Measurements from ENCODE around the gene HPSE.

The HPSE gene

DNA sequence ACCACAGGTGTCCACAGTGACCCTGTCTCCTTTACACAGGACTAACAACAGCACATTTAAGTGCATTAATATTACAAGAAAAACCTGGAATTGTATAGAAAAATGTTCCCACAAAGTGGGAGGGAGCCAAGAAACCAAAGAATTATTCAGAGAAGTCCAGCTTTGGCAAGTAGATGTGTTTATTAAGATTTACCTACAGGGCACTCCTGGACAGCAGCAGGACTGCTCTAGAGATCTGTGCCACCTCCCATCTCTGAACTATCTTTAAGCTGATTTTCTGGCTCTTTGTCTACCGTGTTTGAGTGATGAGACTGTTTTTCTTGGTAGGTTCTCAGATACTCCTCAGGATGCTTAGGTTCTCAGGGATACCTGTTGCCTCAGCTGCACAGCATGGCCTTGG, 38.3 kb upstream of the HPSE start:
- H2AFZ ChIP-seq (ENCODE audit: low read length): no peak overlapping the region
- H4K91ac ChIP-seq (ENCODE audit: low read depth, low read length, poor library complexity): no peak overlapping the region
- no peaks in the 10 kb centered on the region for H3K79me1 ChIP-seq (ENCODE audit: low read depth, low read length)
- no peak overlapping the region for H3K14ac ChIP-seq (ENCODE audit: low read length)
- no peak overlapping the region for H3K4me3 ChIP-seq (ENCODE audit: low read length in 2 of 2)
- peaks cover 2 to 4% of the 10 kb centered on the region in 2 donors for H3K9me3 ChIP-seq (replicated peaks in 1 of 2; ENCODE audit: control insufficient read depth in 2 of 2, insufficient read depth in 1 of 2, low read depth in 1 of 2, low read length in 2 of 2)
- no peak overlapping the region for H2BK5ac ChIP-seq (ENCODE audit: low read length)
- H3K23ac ChIP-seq (ENCODE audit: low read depth, low read length, poor library complexity): no peak overlapping the region
- no peak overlapping the region for H2BK15ac ChIP-seq (ENCODE audit: low read length)
- no peak overlapping the region for H2BK12ac ChIP-seq (ENCODE audit: low read length)
- no peak overlapping the region for H2AK5ac ChIP-seq (ENCODE audit: low read depth, low read length)
- no peak for DNase-seq (ENCODE audit: low spot score)
- H2BK120ac ChIP-seq (ENCODE audit: low read depth, low read length): no peak overlapping the region
- no peak overlapping the region for H3K4ac ChIP-seq (ENCODE audit: low read length)
- WGBS, 2 donors (ENCODE audit: extremely low coverage in 2 of 2, insufficient read length in 2 of 2, insufficient replicate concordance in 1 of 2): no CpG with 5 or more reads among the region's 1 CpG
- H4K8ac ChIP-seq (ENCODE audit: low read depth, low read length): no peak overlapping the region
- no peak overlapping the region for H3K4me2 ChIP-seq (ENCODE audit: insufficient read depth, low read length, poor library complexity, severe bottlenecking)
- H3K9ac ChIP-seq (ENCODE audit: low read depth, low read length, poor library complexity): no peak overlapping the region
- no peaks in the 10 kb centered on the region for H3K36me3 ChIP-seq (replicated peaks in 1 of 2; ENCODE audit: control insufficient read depth in 2 of 2, insufficient read depth in 2 of 2, low read length in 2 of 2)
- H3K4me1 ChIP-seq (ENCODE audit: control insufficient read depth in 2 of 2, insufficient read depth in 1 of 2, low read depth in 1 of 2, low read length in 2 of 2): no peaks in the 10 kb centered on the region
- no peak overlapping the region for H3K18ac ChIP-seq (ENCODE audit: low read length)
- no peaks in the 10 kb centered on the region for H3K27me3 ChIP-seq (ENCODE audit: control insufficient read depth in 3 of 3, insufficient read depth in 3 of 3, low read depth in 1 of 3, low read length in 3 of 3)
- H3K27ac ChIP-seq (replicated peaks; ENCODE audit: low read length): no peak overlapping the region

DNA sequence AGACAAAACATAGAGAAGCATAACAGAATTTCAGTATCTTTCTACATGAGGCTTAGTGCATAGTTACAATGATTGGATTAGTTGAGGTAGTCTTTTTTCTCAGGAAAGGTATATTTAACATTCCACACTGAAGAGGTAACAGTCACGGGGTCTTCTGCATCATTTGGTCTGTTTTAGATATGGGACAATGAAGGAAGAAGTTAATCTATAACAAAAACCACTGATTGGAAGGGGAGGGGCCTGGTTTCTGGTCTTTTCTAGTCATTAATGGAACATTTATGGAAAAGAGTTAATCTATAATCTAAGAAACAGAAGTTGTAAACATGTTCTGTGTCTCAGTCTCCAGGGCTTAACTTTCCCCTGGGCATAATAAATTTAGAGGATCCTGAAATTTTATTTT, 37.3 kb upstream of the HPSE start:
- H4K8ac ChIP-seq (ENCODE audit: low read depth, low read length): no peak overlapping the region
- no peak overlapping the region for H3K27ac ChIP-seq (replicated peaks; ENCODE audit: low read length)
- H2BK120ac ChIP-seq (ENCODE audit: low read depth, low read length): no peak overlapping the region
- H3K4me1 ChIP-seq (ENCODE audit: control insufficient read depth in 2 of 2, insufficient read depth in 1 of 2, low read depth in 1 of 2, low read length in 2 of 2): peaks cover 0 to under 1% of the 10 kb centered on the region in 2 donors
- no CpG with 5 or more reads among the region's 1 CpG for WGBS, 2 donors (ENCODE audit: extremely low coverage in 2 of 2, insufficient read length in 2 of 2, insufficient replicate concordance in 1 of 2)
- H4K91ac ChIP-seq (ENCODE audit: low read depth, low read length, poor library complexity): no peak overlapping the region
- H2BK15ac ChIP-seq (ENCODE audit: low read length): no peak overlapping the region
- H3K36me3 ChIP-seq (replicated peaks in 1 of 2; ENCODE audit: control insufficient read depth in 2 of 2, insufficient read depth in 2 of 2, low read length in 2 of 2): no peaks in the 10 kb centered on the region
- no peak overlapping the region for H3K23ac ChIP-seq (ENCODE audit: low read depth, low read length, poor library complexity)
- no peak overlapping the region for H2BK5ac ChIP-seq (ENCODE audit: low read length)
- no peak overlapping the region for H2BK12ac ChIP-seq (ENCODE audit: low read length)
- no peak overlapping the region for H3K4me3 ChIP-seq (ENCODE audit: low read length in 2 of 2)
- no peak for DNase-seq (ENCODE audit: low spot score)
- no peak overlapping the region for H3K14ac ChIP-seq (ENCODE audit: low read length)
- H3K79me1 ChIP-seq (ENCODE audit: low read depth, low read length): no peaks in the 10 kb centered on the region
- H3K4me2 ChIP-seq (ENCODE audit: insufficient read depth, low read length, poor library complexity, severe bottlenecking): no peak overlapping the region
- H3K9me3 ChIP-seq (replicated peaks in 1 of 2; ENCODE audit: control insufficient read depth in 2 of 2, insufficient read depth in 1 of 2, low read depth in 1 of 2, low read length in 2 of 2): peaks cover 0 to under 1% of the 10 kb centered on the region in 2 donors
- H2AK5ac ChIP-seq (ENCODE audit: low read depth, low read length): no peak overlapping the region
- H3K27me3 ChIP-seq (ENCODE audit: control insufficient read depth in 3 of 3, insufficient read depth in 3 of 3, low read depth in 1 of 3, low read length in 3 of 3): no peaks in the 10 kb centered on the region
- H3K18ac ChIP-seq (ENCODE audit: low read length): no peak overlapping the region
- H3K9ac ChIP-seq (ENCODE audit: low read depth, low read length, poor library complexity): no peak overlapping the region
- H2AFZ ChIP-seq (ENCODE audit: low read length): no peak overlapping the region
- no peak overlapping the region for H3K4ac ChIP-seq (ENCODE audit: low read length)

DNA sequence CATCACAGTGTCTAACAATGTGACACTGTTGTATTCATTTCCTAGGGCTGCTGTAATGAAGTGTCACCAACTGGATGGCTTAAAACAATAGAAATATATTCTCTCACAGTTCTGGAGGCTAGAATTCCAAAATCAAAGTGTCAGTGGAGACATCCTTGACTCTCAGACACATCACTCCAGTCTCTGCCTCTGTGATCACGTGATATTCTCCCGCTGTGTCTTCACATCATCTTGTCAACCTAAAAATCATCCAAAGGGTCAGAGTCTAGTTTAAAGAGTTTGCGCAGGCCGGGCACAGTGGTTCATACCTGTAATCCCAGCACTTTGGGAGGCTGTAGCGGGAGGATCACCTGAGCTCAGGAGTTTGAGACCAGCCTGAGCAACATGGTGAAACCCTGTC, 36.6 kb upstream of the HPSE start:
- Histone ChIP-seq H3K4ac (ENCODE audit: low read length) (no peak overlapping the region), H2BK120ac (ENCODE audit: low read depth, low read length) (no peak overlapping the region), H3K18ac (ENCODE audit: low read length) (no peak overlapping the region), H2AK5ac (ENCODE audit: low read depth, low read length) (no peak overlapping the region), H2BK5ac (ENCODE audit: low read length) (no peak overlapping the region), H2BK15ac (ENCODE audit: low read length) (no peak overlapping the region), H2BK12ac (ENCODE audit: low read length) (no peak overlapping the region), H3K27me3 (ENCODE audit: control insufficient read depth in 3 of 3, insufficient read depth in 3 of 3, low read depth in 1 of 3, low read length in 3 of 3) (peaks cover 0 to 3% (median 0%) of the 10 kb centered on the region in 3 experiments), H3K4me3 (ENCODE audit: low read length in 2 of 2) (no peak overlapping the region), H3K27ac (replicated peaks; ENCODE audit: low read length) (no peak overlapping the region), H2AFZ (ENCODE audit: low read length) (no peak overlapping the region), H3K36me3 (replicated peaks in 1 of 2; ENCODE audit: control insufficient read depth in 2 of 2, insufficient read depth in 2 of 2, low read length in 2 of 2) (no peaks in the 10 kb centered on the region), H3K9ac (ENCODE audit: low read depth, low read length, poor library complexity) (no peak overlapping the region), H3K14ac (ENCODE audit: low read length) (no peak overlapping the region), H3K79me1 (ENCODE audit: low read depth, low read length) (no peaks in the 10 kb centered on the region), H3K4me2 (ENCODE audit: insufficient read depth, low read length, poor library complexity, severe bottlenecking) (no peak overlapping the region), H4K91ac (ENCODE audit: low read depth, low read length, poor library complexity) (no peak overlapping the region), H3K9me3 (replicated peaks in 1 of 2; ENCODE audit: control insufficient read depth in 2 of 2, insufficient read depth in 1 of 2, low read depth in 1 of 2, low read length in 2 of 2) (peaks cover 0 to 2% of the 10 kb centered on the region in 2 donors), H3K4me1 (ENCODE audit: control insufficient read depth in 2 of 2, insufficient read depth in 1 of 2, low read depth in 1 of 2, low read length in 2 of 2) (peaks cover 0 to 1% of the 10 kb centered on the region in 2 donors), H3K23ac (ENCODE audit: low read depth, low read length, poor library complexity) (no peak overlapping the region), H4K8ac (ENCODE audit: low read depth, low read length) (no peak overlapping the region)
- no peak for DNase-seq (ENCODE audit: low spot score)
- no CpG with 5 or more reads among the region's 5 CpGs for WGBS, 2 donors (ENCODE audit: extremely low coverage in 2 of 2, insufficient read length in 2 of 2, insufficient replicate concordance in 1 of 2)

DNA sequence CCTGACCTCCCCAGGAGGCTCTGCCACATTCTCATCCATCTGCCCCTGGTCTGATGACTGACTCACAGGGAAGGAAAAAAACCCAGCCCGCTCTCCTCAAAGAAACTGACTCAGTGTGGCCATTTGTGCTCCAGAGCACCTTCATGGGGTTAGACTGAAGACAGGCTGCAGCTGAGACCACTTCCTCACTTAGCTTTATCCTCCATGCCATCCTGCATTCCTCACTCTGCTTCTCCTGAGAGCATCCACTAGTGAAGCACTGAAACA, 35.9 kb upstream of the HPSE start:
- no peak overlapping the region for H3K27ac ChIP-seq (replicated peaks; ENCODE audit: low read length)
- no peak overlapping the region for H2BK5ac ChIP-seq (ENCODE audit: low read length)
- H3K18ac ChIP-seq (ENCODE audit: low read length): no peak overlapping the region
- no peak overlapping the region for H3K9ac ChIP-seq (ENCODE audit: low read depth, low read length, poor library complexity)
- no peak overlapping the region for H3K4me2 ChIP-seq (ENCODE audit: insufficient read depth, low read length, poor library complexity, severe bottlenecking)
- peaks cover 0 to 3% (median 0%) of the 10 kb centered on the region in 3 experiments for H3K27me3 ChIP-seq (ENCODE audit: control insufficient read depth in 3 of 3, insufficient read depth in 3 of 3, low read depth in 1 of 3, low read length in 3 of 3)
- no peak overlapping the region for H2BK12ac ChIP-seq (ENCODE audit: low read length)
- no peaks in the 10 kb centered on the region for H3K36me3 ChIP-seq (replicated peaks in 1 of 2; ENCODE audit: control insufficient read depth in 2 of 2, insufficient read depth in 2 of 2, low read length in 2 of 2)
- DNase-seq (ENCODE audit: low spot score): no peak
- no peak overlapping the region for H2AFZ ChIP-seq (ENCODE audit: low read length)
- no peak overlapping the region for H2AK5ac ChIP-seq (ENCODE audit: low read depth, low read length)
- WGBS, 2 donors (ENCODE audit: extremely low coverage in 2 of 2, insufficient read length in 2 of 2, insufficient replicate concordance in 1 of 2): no CpG with 5 or more reads among the region's 1 CpG
- H2BK15ac ChIP-seq (ENCODE audit: low read length): no peak overlapping the region
- H3K79me1 ChIP-seq (ENCODE audit: low read depth, low read length): no peaks in the 10 kb centered on the region
- H2BK120ac ChIP-seq (ENCODE audit: low read depth, low read length): no peak overlapping the region
- peaks cover 0 to 2% of the 10 kb centered on the region in 2 donors for H3K9me3 ChIP-seq (replicated peaks in 1 of 2; ENCODE audit: control insufficient read depth in 2 of 2, insufficient read depth in 1 of 2, low read depth in 1 of 2, low read length in 2 of 2)
- no peak overlapping the region for H3K4me3 ChIP-seq (ENCODE audit: low read length in 2 of 2)
- H3K23ac ChIP-seq (ENCODE audit: low read depth, low read length, poor library complexity): no peak overlapping the region
- H4K91ac ChIP-seq (ENCODE audit: low read depth, low read length, poor library complexity): no peak overlapping the region
- H3K4ac ChIP-seq (ENCODE audit: low read length): no peak overlapping the region
- no peak overlapping the region for H4K8ac ChIP-seq (ENCODE audit: low read depth, low read length)
- H3K14ac ChIP-seq (ENCODE audit: low read length): no peak overlapping the region
- peaks cover 0 to 1% of the 10 kb centered on the region in 2 donors for H3K4me1 ChIP-seq (ENCODE audit: control insufficient read depth in 2 of 2, insufficient read depth in 1 of 2, low read depth in 1 of 2, low read length in 2 of 2)

Data from neuronal stem cell (in vitro differentiated cells).